Measurements from ENCODE around the gene ADGRD1.

The ADGRD1 gene

GRCh38 chr12:130929363-130929762 lies 24.3 kb upstream of the ADGRD1 start:
- TF ChIP-seq POLR2AphosphoS5 (IDR thresholded peaks at IDR 0.05; ENCODE audit: low read depth, low read length) (no peak), TAF1 (IDR thresholded peaks at IDR 0.05; ENCODE audit: borderline replicate concordance, insufficient read depth, low read length) (no peak), FOXP2 (optimal IDR thresholded peaks at IDR 0.05; ENCODE audit: borderline replicate concordance, extremely low read depth, extremely low read length, insufficient read depth) (no peak), SIN3A (IDR thresholded peaks at IDR 0.05; ENCODE audit: borderline replicate concordance, insufficient read depth, low read length) (no peak)
- TF ChIP-seq, protein P1, sequence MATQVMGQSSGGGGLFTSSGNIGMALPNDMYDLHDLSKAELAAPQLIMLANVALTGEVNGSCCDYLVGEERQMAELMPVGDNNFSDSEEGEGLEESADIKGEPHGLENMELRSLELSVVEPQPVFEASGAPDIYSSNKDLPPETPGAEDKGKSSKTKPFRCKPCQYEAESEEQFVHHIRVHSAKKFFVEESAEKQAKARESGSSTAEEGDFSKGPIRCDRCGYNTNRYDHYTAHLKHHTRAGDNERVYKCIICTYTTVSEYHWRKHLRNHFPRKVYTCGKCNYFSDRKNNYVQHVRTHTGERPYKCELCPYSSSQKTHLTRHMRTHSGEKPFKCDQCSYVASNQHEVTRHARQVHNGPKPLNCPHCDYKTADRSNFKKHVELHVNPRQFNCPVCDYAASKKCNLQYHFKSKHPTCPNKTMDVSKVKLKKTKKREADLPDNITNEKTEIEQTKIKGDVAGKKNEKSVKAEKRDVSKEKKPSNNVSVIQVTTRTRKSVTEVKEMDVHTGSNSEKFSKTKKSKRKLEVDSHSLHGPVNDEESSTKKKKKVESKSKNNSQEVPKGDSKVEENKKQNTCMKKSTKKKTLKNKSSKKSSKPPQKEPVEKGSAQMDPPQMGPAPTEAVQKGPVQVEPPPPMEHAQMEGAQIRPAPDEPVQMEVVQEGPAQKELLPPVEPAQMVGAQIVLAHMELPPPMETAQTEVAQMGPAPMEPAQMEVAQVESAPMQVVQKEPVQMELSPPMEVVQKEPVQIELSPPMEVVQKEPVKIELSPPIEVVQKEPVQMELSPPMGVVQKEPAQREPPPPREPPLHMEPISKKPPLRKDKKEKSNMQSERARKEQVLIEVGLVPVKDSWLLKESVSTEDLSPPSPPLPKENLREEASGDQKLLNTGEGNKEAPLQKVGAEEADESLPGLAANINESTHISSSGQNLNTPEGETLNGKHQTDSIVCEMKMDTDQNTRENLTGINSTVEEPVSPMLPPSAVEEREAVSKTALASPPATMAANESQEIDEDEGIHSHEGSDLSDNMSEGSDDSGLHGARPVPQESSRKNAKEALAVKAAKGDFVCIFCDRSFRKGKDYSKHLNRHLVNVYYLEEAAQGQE (IDR thresholded peaks at IDR 0.05; ENCODE audit: insufficient read depth in 1 of 2, low read depth in 2 of 2, low read length in 2 of 2): no peak

DNA sequence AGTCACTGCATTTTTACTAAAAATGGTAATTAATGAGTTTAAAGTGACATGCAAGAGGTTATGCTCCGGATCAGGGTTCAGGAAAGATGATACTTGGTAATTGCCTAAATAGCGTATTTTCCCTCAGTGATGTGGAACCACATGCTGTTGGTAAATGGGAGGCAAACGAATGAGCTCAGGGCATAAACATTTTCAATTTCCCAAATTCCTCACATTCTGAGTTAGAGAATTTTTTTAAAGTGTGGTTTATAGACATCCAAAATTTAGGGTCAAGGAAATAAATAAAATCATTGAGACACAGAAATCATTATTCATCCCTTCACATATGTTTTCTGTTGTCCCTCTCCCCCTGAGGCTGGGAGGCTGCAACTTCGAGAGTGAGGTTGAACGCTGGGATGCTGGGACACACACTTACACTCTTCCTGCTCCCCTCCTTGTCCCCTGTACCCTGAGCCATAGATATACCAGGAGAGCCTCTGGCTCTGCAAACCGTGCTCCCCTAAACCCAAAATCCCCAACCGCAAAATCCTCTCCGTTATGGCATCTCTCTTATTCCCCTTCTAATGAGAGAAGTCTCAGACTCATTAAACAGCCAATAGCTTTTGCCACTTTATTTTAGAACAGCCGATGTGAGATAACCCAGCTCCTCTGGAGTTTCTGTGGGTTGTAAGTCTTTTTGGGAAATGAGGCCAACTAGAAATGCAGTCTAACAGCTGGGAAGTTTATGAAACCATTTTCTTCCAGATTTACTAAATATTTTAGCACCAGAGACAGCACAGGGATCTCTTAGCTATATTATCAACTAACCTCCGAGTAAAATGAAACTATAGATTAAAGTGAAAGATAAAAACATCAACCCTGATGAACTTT lies 21.4 kb upstream of the ADGRD1 start:
- no peak for TF ChIP-seq FOXP2 (optimal IDR thresholded peaks at IDR 0.05; ENCODE audit: borderline replicate concordance, extremely low read depth, extremely low read length, insufficient read depth)
- no peak for TF ChIP-seq POLR2AphosphoS5 (IDR thresholded peaks at IDR 0.05; ENCODE audit: low read depth, low read length)
- TF ChIP-seq SIN3A (IDR thresholded peaks at IDR 0.05; ENCODE audit: borderline replicate concordance, insufficient read depth, low read length): no peak
- TF ChIP-seq, protein P1 (IDR thresholded peaks at IDR 0.05; ENCODE audit: insufficient read depth in 1 of 2, low read depth in 2 of 2, low read length in 2 of 2): no peak
- no peak for TF ChIP-seq TAF1 (IDR thresholded peaks at IDR 0.05; ENCODE audit: borderline replicate concordance, insufficient read depth, low read length)

GRCh38 chr12:130933269-130933995 lies 20.3 kb upstream of the ADGRD1 start:
- no peak for TF ChIP-seq TAF1 (IDR thresholded peaks at IDR 0.05; ENCODE audit: borderline replicate concordance, insufficient read depth, low read length)
- no peak for TF ChIP-seq SIN3A (IDR thresholded peaks at IDR 0.05; ENCODE audit: borderline replicate concordance, insufficient read depth, low read length)
- no peak for TF ChIP-seq POLR2AphosphoS5 (IDR thresholded peaks at IDR 0.05; ENCODE audit: low read depth, low read length)
- TF ChIP-seq, protein P1 (IDR thresholded peaks at IDR 0.05; ENCODE audit: insufficient read depth in 1 of 2, low read depth in 2 of 2, low read length in 2 of 2): no peak
- TF ChIP-seq FOXP2 (optimal IDR thresholded peaks at IDR 0.05; ENCODE audit: borderline replicate concordance, extremely low read depth, extremely low read length, insufficient read depth): no peak

DNA sequence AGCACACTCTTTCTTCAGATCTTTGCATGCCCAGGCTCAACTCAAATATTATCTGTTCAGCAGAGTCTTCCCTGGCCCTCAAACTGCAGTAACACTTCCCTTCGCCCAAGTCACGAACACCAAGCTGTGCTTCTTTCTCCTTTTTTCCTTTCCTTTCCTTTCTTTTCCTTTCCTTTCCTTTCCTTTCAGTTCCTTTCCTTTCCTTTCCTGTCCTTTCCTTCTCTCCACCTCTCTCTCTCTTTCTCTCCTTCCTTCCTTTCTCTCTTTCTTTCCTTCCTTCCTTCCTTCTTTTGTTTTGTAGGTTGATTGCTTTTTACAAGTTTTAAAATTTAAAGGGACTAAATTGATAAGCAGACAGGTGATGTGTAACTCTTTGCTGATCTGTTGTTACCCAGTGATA lies 19.0 kb upstream of the ADGRD1 start:
- no peak for TF ChIP-seq FOXP2 (optimal IDR thresholded peaks at IDR 0.05; ENCODE audit: borderline replicate concordance, extremely low read depth, extremely low read length, insufficient read depth)
- TF ChIP-seq, protein P1 (IDR thresholded peaks at IDR 0.05; ENCODE audit: insufficient read depth in 1 of 2, low read depth in 2 of 2, low read length in 2 of 2): no peak
- no peak for TF ChIP-seq SIN3A (IDR thresholded peaks at IDR 0.05; ENCODE audit: borderline replicate concordance, insufficient read depth, low read length)
- TF ChIP-seq POLR2AphosphoS5 (IDR thresholded peaks at IDR 0.05; ENCODE audit: low read depth, low read length): no peak
- no peak for TF ChIP-seq TAF1 (IDR thresholded peaks at IDR 0.05; ENCODE audit: borderline replicate concordance, insufficient read depth, low read length)

All from PFSK-1 (cell line).